Loucy (cell line): ENCODE results near the gene ASMT.

Source experiments
- CTCF ChIP-seq: fragments of 200-600 bp; sonication (generic); conservative IDR thresholded peaks from 2 replicates; pipeline ENCODE4 v1.5.1; 2014; ENCODE audit warnings: mild to moderate bottlenecking, antibody characterized with exemption, low read length
- EZH2phosphoT487 ChIP-seq: fragments of 200-600 bp; IDR thresholded peaks from 2 replicates; pipeline ENCODE4 v1.6.1; 2018; ENCODE audit warnings: antibody characterized with exemption, mild to moderate bottlenecking, moderate library complexity, borderline replicate concordance

DNA sequence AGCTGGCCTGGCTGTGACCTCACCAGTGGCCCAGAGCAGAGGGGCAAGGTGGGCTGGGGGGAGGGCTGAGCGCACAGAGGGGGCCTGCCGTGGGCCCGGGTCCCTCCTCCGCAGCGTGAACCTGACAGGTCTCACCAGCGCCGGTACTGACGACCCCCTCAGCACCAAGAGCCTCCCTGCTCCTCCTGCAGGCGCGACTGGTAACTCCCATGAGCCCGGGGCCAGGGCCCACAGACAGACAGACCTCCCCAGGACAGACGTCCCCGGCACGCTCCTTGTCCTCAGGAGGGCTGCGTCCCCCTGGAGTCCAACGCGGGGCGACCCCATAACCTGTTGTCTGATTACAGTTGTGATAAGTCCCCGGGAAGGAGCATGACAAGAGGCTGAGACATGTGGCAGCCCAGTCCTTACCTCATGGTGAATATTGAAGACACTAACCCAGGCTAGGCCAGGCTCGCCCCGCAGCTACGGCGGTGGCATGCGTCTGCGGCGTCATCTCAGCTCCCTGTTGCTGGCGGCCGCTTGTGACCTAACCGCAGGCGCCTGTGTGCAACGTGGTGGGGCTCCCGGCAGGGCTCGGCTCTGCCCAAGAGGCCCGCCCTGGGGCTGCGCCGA, 15.0 kb upstream of the ASMT start:
- TF ChIP-seq CTCF (no peak), EZH2phosphoT487 (no peak)
